HG03354 (cell line): ENCODE data around the gene IMPG2.

Source experiments
- ATAC-seq: cut with Tn5 transposase; IDR thresholded peaks from one replicate; pipeline ENCODE4 v1.9.1; 2021; ENCODE audit warnings: mild to moderate bottlenecking; ENCODE audit not compliant: unreplicated experiment, poor library complexity, severe bottlenecking

The IMPG2 gene

DNA sequence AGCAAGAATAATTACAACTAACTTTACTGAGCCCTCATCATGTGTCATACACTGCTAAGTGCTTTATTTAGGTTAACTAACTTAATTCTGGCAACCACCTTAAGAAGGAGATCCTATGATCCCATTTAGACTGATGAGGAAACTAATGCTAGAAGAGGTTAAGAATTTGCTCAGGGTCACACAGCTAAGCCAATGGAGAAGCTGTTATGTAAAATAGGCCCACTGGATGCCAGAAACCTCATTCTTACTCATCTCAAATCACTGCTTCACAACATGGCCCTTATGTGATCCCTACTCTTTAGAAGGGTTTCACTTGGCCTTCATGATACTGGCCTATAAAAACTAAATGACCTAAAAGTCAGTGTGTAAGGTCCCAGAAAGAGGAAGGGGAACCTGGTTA, 41.2 kb downstream of the IMPG2 start:
- no peak for ATAC-seq

DNA sequence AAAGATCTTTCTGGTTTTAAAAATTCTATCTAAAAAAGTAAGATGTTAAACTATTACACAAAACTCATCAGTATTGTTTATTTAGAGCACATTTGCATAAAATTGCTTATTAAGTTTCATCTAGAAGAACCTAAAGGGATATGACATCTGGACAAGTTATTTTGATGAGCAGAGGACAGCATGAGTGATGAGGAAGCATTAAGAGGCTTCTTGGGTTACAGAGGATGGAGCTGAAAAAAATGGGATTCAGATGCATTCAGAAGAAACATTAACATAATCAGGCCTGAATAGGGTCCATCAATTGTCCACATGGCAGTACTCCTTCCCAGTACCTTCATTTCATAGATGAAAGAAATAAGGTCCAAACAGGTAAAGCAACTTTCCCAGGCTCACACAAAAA, 41.6 kb downstream of the IMPG2 start:
- ATAC-seq = no peak

DNA sequence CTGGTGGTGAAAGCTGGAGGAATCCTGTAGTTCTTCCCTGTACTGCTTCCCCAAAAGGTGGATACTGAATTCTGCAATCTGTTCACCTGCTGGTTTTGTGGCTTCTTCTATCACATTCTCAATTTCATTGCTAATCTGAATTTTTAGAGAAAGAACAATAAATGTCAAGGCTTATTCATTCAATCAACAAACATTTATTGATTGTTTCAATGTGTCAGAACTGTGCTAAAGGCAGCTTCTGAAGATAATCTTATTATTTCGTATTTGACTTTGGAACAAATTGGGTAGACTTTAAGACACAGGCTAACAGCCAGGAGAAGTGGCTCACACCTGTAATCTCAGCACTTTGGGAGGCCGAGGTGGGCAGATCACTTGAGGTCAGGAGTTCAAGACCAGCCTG, 46.8 kb downstream of the IMPG2 start:
- no peak for ATAC-seq

DNA sequence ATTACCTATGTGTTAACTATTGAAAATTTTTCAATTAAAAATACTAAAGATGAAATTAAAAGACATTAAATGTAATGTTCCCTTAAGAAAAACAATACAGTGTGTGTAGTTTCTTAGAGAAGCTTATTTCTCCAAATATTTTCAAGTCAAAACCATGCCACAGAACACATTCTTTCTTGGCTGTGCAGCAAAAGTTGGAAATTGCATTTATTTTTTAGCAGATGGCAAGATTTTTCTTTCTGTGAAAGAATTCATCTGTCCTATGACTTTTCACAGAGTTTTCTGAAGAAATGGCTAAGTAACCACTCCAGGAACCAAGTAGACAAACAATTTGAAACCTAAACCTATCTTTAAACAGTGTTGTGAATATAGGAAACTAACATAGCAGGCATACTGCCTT, 47.2 kb downstream of the IMPG2 start:
- no peak for ATAC-seq

DNA sequence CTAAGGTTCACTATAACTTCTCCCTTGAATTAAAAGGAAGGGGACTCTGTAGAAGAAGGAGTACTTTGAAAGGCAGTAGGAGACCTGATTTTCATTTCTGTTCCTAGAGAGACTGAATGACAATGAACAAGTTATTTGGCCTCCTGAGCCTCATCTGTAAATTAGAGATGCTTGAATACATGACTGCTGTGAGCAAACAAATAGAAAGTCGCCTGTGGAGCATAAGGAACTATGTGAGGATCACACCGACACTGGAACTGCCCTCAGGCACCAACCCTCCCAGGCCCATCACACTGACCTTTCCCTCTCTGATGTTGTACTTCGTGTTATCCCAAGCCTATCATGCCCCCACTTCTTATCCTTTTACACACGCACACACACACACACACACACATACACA, 48.6 kb downstream of the IMPG2 start:
- no peak for ATAC-seq

DNA sequence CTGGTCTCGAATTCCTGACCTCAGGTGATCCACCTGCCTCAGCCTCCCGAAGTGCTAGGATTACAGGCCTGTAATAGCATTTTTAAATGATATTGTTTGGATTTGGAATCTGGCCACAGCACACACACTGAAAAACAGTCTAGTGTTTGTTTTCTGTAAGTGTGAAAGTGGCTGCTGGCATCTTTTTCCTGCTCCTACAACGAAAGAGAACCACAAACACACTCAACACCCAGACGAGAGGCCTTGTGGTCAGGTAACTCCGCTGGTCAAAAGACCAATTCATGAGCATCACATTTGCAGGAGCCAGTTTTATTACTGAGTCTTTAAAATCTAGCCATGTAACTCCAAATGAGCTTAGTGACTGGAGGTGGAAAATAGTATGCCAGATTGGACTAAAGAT, 50.2 kb downstream of the IMPG2 start:
- ATAC-seq = no peak

DNA sequence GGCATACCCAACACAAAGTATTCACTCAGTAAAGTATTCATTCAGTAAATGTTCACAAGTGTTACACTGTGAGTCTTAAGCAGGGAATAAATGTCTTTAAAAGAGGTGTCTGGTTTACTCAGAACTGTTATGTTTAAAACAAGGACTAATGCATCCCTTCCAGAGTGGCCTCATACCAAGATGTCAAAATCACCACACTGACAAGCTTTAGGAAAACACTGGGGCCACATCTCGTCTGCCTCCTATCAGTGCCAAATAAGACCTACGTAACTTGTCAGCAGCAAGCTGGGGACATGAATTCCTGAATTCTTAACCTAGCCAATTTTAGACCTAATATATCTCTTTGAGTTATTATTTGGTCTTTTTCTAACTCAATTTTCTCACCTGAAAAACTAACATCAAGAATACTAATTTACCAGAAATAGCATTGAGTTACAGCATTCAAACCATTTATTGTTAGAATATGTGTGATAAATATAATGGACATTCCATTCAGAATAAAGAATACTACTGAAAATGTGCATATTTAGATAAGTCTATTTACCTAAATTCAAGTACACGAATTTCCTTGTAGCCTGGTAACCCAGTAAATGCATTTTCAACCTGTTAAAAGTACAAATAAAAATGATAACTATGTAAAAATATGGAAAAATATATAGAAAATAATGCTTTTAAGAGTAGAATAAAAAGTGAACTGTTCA, 51.3 kb downstream of the IMPG2 start:
- ATAC-seq = no peak

DNA sequence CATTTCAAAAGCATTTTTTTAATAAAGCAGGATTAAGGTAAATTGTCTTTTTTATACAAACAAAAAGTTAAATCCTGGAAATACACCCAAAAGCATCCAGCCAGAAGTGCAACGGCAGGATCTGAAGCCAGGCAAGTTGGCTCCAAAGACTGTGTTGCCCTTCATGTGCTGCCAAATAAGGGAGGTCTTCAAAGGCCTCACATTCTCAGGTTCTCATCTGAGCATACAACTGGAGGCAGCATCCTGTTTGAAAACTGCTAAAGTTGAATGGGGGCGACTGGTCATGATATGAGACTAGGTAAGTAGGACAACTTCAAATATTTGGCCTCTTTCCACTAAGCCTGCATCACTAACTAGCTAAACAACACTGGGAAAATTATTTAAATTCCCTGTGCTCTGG, 52.2 kb downstream of the IMPG2 start:
- ATAC-seq = no peak

DNA sequence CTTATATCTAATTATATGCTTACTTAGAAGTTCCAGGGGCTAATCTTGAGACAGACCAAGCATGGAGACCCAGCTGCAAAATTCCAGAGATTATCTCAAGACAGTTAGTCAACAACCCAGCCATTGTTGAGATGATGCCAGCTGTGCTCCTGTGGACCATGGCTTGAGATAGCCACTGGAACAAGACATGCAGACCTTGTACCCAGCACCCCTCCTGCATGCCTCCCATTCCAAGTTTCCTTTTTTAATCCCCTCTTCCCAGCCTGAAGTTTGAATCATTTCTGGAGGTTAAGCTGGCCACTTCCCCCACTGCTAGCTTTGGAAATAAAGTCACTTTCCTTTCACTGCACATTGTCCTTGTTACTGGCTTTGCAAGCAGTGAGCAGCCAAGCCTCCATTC, 53.8 kb downstream of the IMPG2 start:
- ATAC-seq = no peak

DNA sequence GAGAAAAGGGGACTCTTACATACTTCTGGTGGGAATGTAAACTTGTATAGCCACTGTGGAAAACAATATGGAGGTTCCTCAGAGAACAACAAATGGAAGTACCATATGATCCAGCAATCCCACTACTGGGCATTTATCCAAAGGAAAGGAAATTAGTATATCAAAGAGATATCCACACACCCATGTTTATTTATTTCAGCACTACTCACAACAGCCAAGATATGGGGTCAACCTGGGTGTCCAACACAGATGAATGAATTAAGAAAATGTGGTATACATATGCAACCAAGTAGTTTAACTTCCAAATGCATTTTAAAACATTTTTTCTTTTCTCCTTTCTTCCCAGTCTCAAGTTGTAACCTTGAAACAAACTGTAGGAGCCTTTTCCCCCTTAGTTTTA, 54.3 kb downstream of the IMPG2 start:
- no peak for ATAC-seq

DNA sequence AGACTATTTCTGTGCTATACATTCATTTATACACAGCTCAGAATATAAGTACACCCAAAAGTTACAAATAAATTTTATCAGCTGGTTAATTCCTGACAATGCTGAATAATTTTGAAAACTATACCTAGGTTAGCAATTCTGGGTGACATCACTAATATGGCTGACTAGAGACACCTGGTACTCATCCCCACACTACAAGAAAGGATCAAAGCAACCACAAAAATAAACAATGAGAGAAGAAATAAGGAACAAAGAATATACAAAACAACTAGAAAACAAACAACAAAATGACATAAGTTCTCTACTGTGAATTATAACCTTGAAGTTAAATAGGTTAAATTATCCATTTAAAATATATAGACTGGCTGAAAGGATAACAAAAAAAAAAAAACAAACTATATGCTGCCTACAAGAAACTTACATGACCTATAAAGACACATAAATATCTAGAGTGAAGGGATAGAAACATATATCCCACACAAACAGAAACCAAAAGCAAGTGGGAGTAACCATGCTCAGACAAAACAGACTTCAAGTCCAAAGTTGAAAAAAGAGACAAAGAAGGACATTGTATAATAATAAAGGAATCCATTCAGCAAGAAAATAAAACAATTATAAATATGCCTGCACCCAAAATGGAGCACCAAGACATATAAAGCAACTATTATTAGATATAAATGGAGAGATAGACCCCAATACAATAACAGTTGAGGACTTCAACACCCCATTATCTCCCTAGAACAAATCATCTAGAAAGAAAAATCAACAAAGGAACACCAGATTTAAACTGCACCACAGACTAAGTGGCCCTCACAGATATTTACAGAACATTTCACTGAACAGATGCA, 57.8 kb downstream of the IMPG2 start:
- peak; percentile 94 for ATAC-seq

DNA sequence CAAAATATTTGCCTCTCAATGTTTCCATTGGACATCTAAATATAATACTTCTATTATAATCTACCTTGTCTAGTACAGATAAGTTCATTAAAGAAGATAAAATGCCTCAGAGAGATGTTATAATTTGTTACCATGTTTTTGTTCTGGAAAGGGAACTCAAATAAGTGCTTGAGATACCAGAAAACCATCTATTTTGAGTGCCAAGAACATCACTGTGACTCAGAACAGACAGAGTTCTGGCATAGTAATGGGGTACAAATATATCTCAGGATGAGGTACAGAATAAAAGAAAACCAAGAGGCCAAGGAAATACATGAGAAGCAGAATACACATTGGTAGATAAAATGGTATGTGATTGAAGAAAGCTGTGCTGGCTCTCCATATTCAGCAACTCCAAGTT, 58.9 kb downstream of the IMPG2 start:
- no peak for ATAC-seq

DNA sequence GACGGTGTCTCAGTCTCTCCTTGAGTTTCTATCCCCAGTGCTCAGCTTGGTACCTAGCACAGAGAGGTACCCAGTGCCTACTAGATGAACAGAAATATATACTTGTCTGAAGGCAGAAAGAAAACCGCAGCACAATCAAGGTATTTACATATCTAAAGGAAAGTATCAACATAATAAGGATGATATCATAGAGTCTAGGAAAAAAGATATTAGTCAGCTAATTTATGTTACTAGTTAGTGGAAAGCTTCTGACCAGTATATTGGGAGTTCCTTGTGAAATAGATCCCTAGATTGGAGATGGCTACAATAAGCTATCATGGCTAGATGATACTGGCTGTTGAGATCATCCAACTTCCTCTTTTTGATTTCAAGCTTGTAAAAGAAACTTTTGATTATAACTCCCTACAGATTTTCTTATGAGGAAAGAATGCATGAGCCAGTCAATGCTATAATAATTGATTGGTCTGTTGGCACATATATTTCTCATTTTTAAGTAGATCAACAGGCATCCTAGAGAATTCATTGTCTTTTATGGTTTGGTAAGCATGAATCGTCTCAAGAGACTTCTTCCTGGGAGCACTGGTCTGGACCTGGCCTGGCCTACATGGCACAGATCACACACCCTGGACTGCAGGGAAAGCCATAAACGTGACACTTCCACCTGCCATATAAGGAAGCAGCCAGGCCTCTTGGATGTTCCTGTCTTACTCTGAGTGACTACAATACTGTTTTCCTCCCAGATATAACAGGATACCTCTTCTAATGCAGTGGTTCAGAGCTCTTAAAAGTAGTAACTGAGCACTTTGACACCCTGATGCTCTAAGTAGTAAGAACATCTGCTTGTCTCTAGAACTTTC, 60.7 kb downstream of the IMPG2 start:
- no peak for ATAC-seq

DNA sequence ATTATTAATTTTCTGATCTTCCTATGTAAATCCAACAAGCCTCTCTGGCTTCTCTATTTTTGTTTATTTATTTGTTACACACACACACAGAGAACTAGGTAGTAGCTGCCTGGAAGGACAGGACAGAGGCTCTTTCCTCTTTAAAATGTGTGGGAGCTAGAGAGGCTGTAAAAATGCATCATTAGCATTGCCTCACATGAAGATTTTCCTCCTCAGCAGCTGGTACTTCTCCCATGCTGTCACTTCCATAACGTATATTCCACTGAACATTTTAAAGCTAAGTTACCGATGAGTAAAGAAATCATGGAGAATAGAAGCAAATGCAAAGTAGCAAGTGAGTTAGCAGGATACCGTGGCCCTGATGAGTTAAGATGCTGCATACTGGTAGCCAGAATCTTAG, 63.9 kb downstream of the IMPG2 start:
- no peak for ATAC-seq

DNA sequence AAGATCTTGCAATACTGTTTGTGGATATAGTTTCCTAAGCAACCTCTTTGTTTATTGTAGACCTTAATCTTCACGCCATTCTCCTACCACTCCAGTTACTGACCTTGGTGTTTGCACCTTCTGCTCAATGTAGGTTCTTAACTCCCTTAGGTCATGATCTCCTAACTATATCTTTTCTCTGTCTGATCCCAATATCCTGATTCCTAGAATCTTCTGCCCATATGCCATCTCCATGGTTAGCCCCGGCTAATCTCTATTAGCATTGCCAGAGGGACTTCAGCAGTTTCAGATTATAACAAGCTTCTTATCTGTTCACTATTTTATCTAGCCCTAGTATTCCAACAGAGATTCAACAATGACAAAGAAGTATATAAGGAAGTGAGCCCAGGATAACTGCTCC, 64.9 kb downstream of the IMPG2 start:
- ATAC-seq = no peak

DNA sequence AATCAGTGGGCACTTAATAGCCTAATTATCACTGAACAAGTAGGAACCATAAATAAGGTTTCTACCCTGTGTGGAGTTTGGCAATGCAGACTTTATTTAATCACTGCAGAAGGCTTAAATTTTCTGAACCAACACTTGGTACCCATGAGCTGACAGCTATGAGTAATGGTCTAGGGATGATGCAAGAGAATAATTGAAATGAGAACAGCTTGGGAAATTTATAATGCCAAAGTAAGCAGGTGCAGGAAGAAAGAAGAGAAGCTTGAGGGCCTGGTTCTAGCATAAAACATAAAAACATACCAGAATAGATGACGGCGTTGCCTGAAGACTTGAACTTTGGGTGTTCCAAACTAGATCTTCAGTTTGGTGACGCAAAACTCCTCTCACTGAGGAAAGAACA, 67.0 kb downstream of the IMPG2 start:
- ATAC-seq = no peak

DNA sequence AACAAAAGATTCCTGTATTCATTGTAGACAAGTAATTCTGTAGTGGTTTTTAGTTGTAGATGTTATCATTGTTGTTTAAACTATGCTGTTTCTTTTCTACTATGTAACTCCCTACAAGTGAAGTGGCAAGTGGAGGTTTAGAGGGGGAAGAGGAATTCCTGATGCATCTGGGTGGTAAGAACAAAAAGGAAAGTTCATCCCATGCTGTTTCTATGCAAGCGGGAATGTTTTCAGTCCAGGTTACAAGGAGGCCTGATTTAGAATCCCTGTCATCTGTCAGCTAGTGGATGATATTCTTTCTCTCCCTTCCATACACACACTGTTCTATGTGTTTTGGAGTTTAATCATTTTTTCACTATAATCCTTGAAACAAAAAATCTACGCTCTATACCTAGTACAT, 67.4 kb downstream of the IMPG2 start:
- ATAC-seq = no peak

DNA sequence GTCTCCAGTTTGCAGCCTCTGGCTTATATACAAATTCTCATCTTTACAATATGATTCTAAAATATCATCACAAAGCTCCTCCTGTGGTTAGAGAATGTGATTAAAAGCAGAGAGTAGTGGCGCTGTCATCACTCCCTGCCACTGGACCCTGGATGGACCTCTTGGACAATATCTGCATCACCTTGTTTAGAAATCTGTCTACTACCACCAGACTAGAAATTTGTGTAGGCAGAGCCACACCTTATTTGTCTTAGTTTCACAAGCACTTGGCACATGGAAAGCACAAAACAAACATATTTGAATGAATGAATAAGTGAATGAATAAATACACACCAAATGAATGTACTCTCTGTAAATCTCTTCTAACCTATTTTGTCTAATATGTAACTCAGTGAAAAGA, 68.1 kb downstream of the IMPG2 start:
- ATAC-seq = no peak

DNA sequence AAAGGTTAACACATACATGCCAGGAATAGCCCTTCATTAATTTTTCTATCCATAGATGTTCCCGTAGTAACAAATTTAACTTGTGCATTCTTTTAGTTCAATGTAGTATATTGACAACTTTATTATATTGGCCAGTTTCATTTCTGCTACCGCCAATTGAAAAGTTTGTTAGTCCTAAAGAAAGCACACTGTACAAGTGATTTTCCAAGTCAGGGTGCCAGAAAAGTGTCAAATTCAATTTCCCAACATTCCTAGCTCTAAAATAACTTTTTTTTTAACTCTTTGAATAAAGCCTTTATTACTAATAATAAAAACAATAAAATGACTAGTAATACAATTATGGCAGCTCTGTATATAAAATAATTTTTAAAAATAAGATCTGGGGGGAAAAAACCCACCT, 68.9 kb downstream of the IMPG2 start:
- ATAC-seq = no peak

DNA sequence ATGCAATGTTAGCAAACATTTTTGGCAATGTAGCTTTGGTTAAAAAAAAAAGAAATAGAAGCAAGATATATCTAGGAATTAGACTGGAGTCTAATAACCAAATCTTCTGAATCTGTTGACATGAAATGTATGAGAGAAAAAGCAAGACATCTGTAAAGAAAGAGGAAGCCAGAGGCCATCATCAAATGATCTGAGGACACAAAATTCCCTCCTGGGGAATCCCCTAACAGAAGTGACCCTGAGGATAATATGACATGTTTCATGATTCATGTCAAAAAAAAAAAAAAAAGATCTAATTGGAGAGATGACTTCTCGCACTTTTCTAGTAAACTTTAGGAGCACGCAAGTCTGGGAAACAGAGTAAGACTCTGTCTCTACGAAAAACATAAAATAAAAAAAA, 70.9 kb downstream of the IMPG2 start:
- ATAC-seq = no peak

DNA sequence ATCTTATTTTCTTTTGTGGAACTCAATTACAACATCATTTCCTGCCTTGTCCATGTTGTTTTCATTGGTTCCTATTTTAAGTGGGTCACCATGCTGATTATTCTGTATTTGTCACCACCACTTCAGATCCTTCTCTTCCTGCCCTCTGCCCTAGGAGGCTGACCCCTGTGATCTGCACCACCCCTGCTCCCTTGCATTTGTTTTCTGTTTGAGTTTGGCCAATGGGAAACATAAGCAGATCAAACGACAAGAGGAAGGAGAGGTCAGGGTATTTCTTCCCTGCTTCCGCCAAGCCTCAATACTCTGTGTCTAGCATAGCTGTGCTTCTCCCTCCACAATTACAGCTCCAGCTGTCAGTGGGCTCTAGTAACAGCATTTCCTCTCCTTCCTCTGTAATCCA, 71.6 kb downstream of the IMPG2 start:
- ATAC-seq = no peak
